HG03575 (cell line): ENCODE measurements around the gene USP4.

Experiments used
- ATAC-seq: cut with Tn5 transposase; IDR thresholded peaks from one replicate; pipeline ENCODE4 v1.9.1; 2021; ENCODE audit not compliant: unreplicated experiment, insufficient number of reproducible peaks, low FRiP score; ENCODE audit errors: extremely low read depth

USP4 gene

GRCh38 chr3:49302613-49303012 lies 37.2 kb downstream of the USP4 start:
- no peak for ATAC-seq

GRCh38 chr3:49300595-49300994 lies 39.3 kb downstream of the USP4 start:
- ATAC-seq, result no peak

GRCh38 chr3:49298511-49298910 lies 41.3 kb downstream of the USP4 start:
- ATAC-seq, result no peak

GRCh38 chr3:49296781-49297411 lies 43.0 kb downstream of the USP4 start:
- no peak for ATAC-seq

- no peak for ATAC-seq
Measured at GRCh38 chr3:49295489-49296058, 44.3 kb downstream of the USP4 start.

GRCh38 chr3:49294343-49294742 lies 45.5 kb downstream of the USP4 start:
- ATAC-seq, result no peak

GRCh38 chr3:49283997-49284396 lies 55.9 kb downstream of the USP4 start:
- no peak for ATAC-seq

GRCh38 chr3:49279376-49279775 lies 60.5 kb downstream of the USP4 start:
- ATAC-seq, result no peak

- no peak for ATAC-seq
Measured at GRCh38 chr3:49278548-49278947, 61.3 kb downstream of the USP4 start.

- no peak for ATAC-seq
Measured at GRCh38 chr3:49277383-49277775, 62.5 kb downstream of the USP4 start.

GRCh38 chr3:49276475-49277382 lies 63.1 kb downstream of the USP4 start, which contains the start of gene C3orf62:
Gene C3orf62 (minus strand): TSS chr3:49277232. CDS start chr3:49276872, 360 bp downstream.
- ATAC-seq, result no peak

- no peak for ATAC-seq
Measured at GRCh38 chr3:49273825-49274532, 65.9 kb downstream of the USP4 start.

- ATAC-seq, result no peak
Measured at GRCh38 chr3:49271047-49271446, 68.8 kb downstream of the USP4 start.

- ATAC-seq, result no peak
Measured at GRCh38 chr3:49270156-49270500, 69.7 kb downstream of the USP4 start.

- ATAC-seq, result no peak
Measured at GRCh38 chr3:49269443-49270155, 70.3 kb downstream of the USP4 start.

- no peak for ATAC-seq
Measured at GRCh38 chr3:49266410-49267095, 73.3 kb downstream of the USP4 start.

GRCh38 chr3:49265661-49266386 lies 74.0 kb downstream of the USP4 start:
- no peak for ATAC-seq
